Activated gamma-delta T cell treated with Interleukin-2 at 50 U/mL for 16 hours (primary cell): Measurements from ENCODE around the gene PTPRG.

Experiments used
- DNase-seq: peaks from one replicate; pipeline ENCODE4 v3.0.0-alpha.2; 2020

The PTPRG gene

GRCh38 chr3:61945657-61946056 lies 384.3 kb downstream of the PTPRG start:
- no peak for DNase-seq

- DNase-seq, result no peak
Observed at GRCh38 chr3:61946570-61947324, 385.4 kb downstream of the PTPRG start.

- no peak for DNase-seq
Observed at GRCh38 chr3:61947456-61947855, 386.1 kb downstream of the PTPRG start.

GRCh38 chr3:61948699-61949305 lies 387.4 kb downstream of the PTPRG start:
- DNase-seq, result no peak

- DNase-seq, result no peak
Observed at GRCh38 chr3:61954097-61954540, 392.7 kb downstream of the PTPRG start.

- DNase-seq, result no peak
Observed at GRCh38 chr3:61955483-61955882, 394.1 kb downstream of the PTPRG start.

- no peak for DNase-seq
Observed at GRCh38 chr3:61956236-61956635, 394.9 kb downstream of the PTPRG start.

GRCh38 chr3:61957259-61957658 lies 395.9 kb downstream of the PTPRG start:
- no peak for DNase-seq

GRCh38 chr3:61960976-61961375 lies 399.6 kb downstream of the PTPRG start:
- no peak for DNase-seq

- DNase-seq, result no peak
Observed at GRCh38 chr3:61961900-61962299, 400.5 kb downstream of the PTPRG start.

- DNase-seq, result no peak
Observed at GRCh38 chr3:61964566-61964965, 403.2 kb downstream of the PTPRG start.

GRCh38 chr3:61965770-61966131 lies 404.4 kb downstream of the PTPRG start:
- no peak for DNase-seq

GRCh38 chr3:61966200-61966599 lies 404.8 kb downstream of the PTPRG start:
- DNase-seq, result no peak

- no peak for DNase-seq
Observed at GRCh38 chr3:61967019-61967418, 405.6 kb downstream of the PTPRG start.

- no peak for DNase-seq
Observed at GRCh38 chr3:61967937-61968336, 406.6 kb downstream of the PTPRG start.

GRCh38 chr3:61974662-61975061 lies 413.3 kb downstream of the PTPRG start:
- no peak for DNase-seq

- no peak for DNase-seq
Observed at GRCh38 chr3:61975199-61975598, 413.8 kb downstream of the PTPRG start.

- DNase-seq, result no peak
Observed at GRCh38 chr3:61975936-61976335, 414.6 kb downstream of the PTPRG start.

- DNase-seq, result no peak
Observed at GRCh38 chr3:61978460-61979419, 417.4 kb downstream of the PTPRG start.

- no peak for DNase-seq
Observed at GRCh38 chr3:61979638-61980037, 418.3 kb downstream of the PTPRG start.

GRCh38 chr3:61980041-61980440 lies 418.7 kb downstream of the PTPRG start:
- no peak for DNase-seq

- DNase-seq, result no peak
Observed at GRCh38 chr3:61981060-61981459, 419.7 kb downstream of the PTPRG start.

GRCh38 chr3:61983479-61983878 lies 422.1 kb downstream of the PTPRG start:
- DNase-seq, result no peak

- DNase-seq, result no peak
Observed at GRCh38 chr3:61985020-61985419, 423.6 kb downstream of the PTPRG start.
